Vagina (tissue), 2 donors: Measurements from ENCODE around the gene MTMR4. TPM values are rescaled to one million over a fixed set of nuclear protein-coding genes. Genes with fewer than 3 reads are reported as not detected.
A peak's percentile ranks its signal among the peaks of the same experiment; 100 is the strongest.
"Not testable (repeated sequence)": the region's sequence is repeated elsewhere in the genome, so short reads cannot be mapped to it uniquely, and the experiment has no call there.

Experiments
- DNase-seq, 2 donors: peaks; one replicate each; pipeline ENCODE4 v3.0.0-alpha.2; 2017; ENCODE audit errors: extremely low spot score in 2 of 2
- H3K27ac ChIP-seq: fragments of 200-600 bp; sonication (generic); one replicate; pipeline ENCODE4 v1.5.1; 2019
- H3K27me3 ChIP-seq: fragments of 200-600 bp; sonication (generic); one replicate; pipeline ENCODE4 v1.5.1; 2019
- H3K36me3 ChIP-seq, 2 donors: fragments of 200-600 bp; sonication (generic); one replicate each; pipeline ENCODE4 v1.5.1; 2017 to 2019
- H3K4me1 ChIP-seq: fragments of 200-600 bp; sonication (generic); one replicate; pipeline ENCODE4 v1.5.1; 2019
- H3K4me3 ChIP-seq, 2 donors: fragments of 200-600 bp; sonication (generic); 1 replicate in 1 of 2; 2 replicates in 1 of 2; pipeline ENCODE4 v1.5.1; 2016 to 2019
- H3K9me3 ChIP-seq: fragments of 200-600 bp; sonication (generic); one replicate; pipeline ENCODE4 v1.5.1; 2019
- POLR2A ChIP-seq, 2 donors: fragments of 450-650 bp; IDR thresholded peaks; one replicate each; pipeline ENCODE4 v1.6.1; 2017; ENCODE audit warnings: antibody characterized with exemption in 2 of 2, mild to moderate bottlenecking in 2 of 2, moderate library complexity in 2 of 2
- POLR2AphosphoS5 ChIP-seq, 2 donors: sonication (generic); formaldehyde crosslinking; IDR thresholded peaks; one replicate each; pipeline ENCODE4 v1.9.0; 2017; ENCODE audit warnings: antibody characterized with exemption in 2 of 2, mild to moderate bottlenecking in 2 of 2, low read depth in 1 of 2; ENCODE audit not compliant: insufficient read depth in 1 of 2
- intact Hi-C: fragments of 100-400 bp; cut with DNase I; formaldehyde crosslinking; loops from one replicate; pipeline ENCODE4 v1.15.1; 2023
- total RNA-seq: library from RNA; depleted of rRNA; stranded (reverse); fragments of >200 nt; gene quantifications from one replicate; pipeline ENCODE4 v1.2.3, GENCODE V29; 2016
- TF ChIP-seq, protein P1 (sequence below), 3 experiments: fragments of 450-650 bp in 2 of 3; fragments of 200-600 bp in 1 of 3; sonication (generic) in 1 of 3; IDR thresholded peaks; one replicate each; pipeline ENCODE4 v1.5.1; 2017 to 2019; ENCODE audit warnings: antibody characterized with exemption in 3 of 3, mild to moderate bottlenecking in 2 of 3, moderate library complexity in 2 of 3

The MTMR4 gene
- total RNA-seq, result 15.7 TPM

DNA sequence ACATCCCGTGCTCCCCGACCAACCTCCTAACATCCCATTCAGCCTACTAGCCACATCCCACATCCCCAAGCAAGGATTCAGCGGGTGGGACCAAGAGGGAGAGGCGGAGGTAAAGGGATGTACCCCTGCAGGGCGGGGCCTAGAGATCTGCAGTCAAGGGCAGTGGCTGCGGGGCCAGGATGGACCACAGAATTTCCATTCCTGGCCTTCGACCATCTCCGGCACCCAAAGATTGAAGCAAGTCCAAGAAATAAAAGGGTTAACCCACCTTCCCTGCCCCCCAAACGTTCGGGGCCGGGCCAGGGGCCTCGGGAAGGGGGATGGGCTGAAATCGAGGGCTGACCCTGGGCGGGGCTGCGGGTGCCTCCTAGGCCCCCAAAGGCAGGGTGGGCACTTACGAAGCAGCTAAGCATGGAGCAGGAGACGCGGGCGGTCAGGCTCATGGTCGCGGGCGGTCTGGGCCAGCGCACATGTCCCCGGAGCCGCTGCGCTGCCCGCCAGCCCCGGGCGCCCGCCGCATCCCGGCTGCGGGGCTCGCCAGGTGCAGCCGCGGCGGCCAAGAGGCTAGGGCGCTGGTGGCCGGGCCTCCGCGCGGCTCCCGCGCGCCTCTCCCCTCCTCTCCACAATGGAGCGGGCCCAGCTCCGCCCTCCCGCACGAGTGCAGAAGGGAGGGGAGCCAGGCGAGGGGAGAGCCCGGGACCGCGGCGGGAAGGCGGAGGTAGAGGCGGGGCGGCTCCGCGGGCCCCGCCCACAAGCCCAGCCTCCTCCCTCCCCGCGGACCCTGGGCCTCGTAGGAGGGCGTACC, at the start of gene MTMR4:
TSS of gene MTMR4 (minus strand) at position 674 of the 805 bp plus-strand sequence. CDS start at position 443, 231 bp downstream.
- intact Hi-C loops, result no loop called here
- peak in 1 of 2 donors; percentile 87 for DNase-seq
- peaks cover 3 to 34% of the 10 kb centered on the region in 2 donors for H3K36me3 ChIP-seq
- H3K27ac ChIP-seq, result peak within 1 kb of the TSS; percentile 84
- no peaks in the 10 kb centered on the region for H3K27me3 ChIP-seq
- TF ChIP-seq POLR2AphosphoS5 (IDR thresholded peaks at IDR 0.05; ENCODE audit: insufficient read depth in 1 of 2, low read depth in 1 of 2), result peak; percentile 40 to 52
- TF ChIP-seq POLR2A (IDR thresholded peaks at IDR 0.05), result peak in 1 of 2 donors; percentile 21
- TF ChIP-seq, protein P1, sequence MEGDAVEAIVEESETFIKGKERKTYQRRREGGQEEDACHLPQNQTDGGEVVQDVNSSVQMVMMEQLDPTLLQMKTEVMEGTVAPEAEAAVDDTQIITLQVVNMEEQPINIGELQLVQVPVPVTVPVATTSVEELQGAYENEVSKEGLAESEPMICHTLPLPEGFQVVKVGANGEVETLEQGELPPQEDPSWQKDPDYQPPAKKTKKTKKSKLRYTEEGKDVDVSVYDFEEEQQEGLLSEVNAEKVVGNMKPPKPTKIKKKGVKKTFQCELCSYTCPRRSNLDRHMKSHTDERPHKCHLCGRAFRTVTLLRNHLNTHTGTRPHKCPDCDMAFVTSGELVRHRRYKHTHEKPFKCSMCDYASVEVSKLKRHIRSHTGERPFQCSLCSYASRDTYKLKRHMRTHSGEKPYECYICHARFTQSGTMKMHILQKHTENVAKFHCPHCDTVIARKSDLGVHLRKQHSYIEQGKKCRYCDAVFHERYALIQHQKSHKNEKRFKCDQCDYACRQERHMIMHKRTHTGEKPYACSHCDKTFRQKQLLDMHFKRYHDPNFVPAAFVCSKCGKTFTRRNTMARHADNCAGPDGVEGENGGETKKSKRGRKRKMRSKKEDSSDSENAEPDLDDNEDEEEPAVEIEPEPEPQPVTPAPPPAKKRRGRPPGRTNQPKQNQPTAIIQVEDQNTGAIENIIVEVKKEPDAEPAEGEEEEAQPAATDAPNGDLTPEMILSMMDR (IDR thresholded peaks at IDR 0.05), result no peak
- H3K4me1 ChIP-seq, result peaks cover 48% of the 10 kb centered on the region
- H3K9me3 ChIP-seq, result no peaks in the 10 kb centered on the region
- peak within 1 kb of the TSS; percentile 67 to 90 for H3K4me3 ChIP-seq

DNA sequence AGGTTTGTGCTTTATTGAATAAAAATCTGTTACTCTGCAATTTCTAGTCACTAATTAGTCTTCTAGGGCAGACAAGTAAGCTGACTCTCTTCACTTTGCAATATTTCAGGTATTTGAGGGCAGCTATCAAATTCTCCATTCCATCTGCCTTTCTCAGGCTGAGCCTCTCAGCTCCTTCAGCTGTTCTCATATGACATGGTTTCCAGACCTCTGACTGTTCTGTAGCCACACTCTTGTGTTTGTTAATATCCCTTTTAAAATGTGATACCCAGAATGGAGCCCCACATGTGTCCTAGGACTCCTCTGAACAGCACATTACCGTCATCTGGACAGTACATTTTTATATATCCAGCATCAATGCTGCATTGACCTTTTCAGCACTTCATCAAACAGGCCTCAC, 46.1 kb upstream of the MTMR4 start:
- intact Hi-C loops, result no loop called here
- no peaks in the 10 kb centered on the region for H3K4me1 ChIP-seq
- no peak overlapping the region for H3K27ac ChIP-seq
- no peak for TF ChIP-seq POLR2A (IDR thresholded peaks at IDR 0.05)
- TF ChIP-seq, protein P1 (IDR thresholded peaks at IDR 0.05), result no peak
- no peak for TF ChIP-seq POLR2AphosphoS5 (IDR thresholded peaks at IDR 0.05; ENCODE audit: insufficient read depth in 1 of 2, low read depth in 1 of 2)
- no peaks in the 10 kb centered on the region for H3K36me3 ChIP-seq
- H3K9me3 ChIP-seq, result no peaks in the 10 kb centered on the region
- no peak overlapping the region for H3K4me3 ChIP-seq
- H3K27me3 ChIP-seq, result no peaks in the 10 kb centered on the region
- no peak for DNase-seq

DNA sequence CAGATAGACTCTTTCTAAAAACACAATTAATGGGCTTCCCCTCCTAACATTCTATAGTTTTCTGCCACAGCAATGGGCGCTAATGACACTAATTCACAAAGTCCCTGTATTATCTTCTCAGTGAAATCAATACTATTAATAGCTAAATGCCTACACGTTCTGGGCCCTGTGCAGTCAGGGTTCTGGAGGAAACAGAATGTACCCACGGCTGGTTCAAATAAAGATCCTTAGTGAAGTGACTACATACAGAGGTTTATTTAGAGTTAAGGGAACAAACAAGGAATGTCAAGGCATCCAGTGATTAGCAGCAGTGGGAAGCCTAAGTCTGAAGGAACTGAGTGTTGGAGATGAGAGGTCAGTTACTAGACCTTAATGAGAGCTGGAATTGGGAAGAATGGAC, 43.5 kb upstream of the MTMR4 start:
- Histone ChIP-seq H3K36me3 (no peaks in the 10 kb centered on the region), H3K4me3 (no peak overlapping the region), H3K27me3 (no peaks in the 10 kb centered on the region), H3K4me1 (no peaks in the 10 kb centered on the region), H3K27ac (no peak overlapping the region), H3K9me3 (no peaks in the 10 kb centered on the region)
- intact Hi-C loops, result no loop called here
- DNase-seq, result no peak
- TF ChIP-seq, protein P1 (IDR thresholded peaks at IDR 0.05), result no peak
- TF ChIP-seq POLR2AphosphoS5 (IDR thresholded peaks at IDR 0.05; ENCODE audit: insufficient read depth in 1 of 2, low read depth in 1 of 2) (no peak), POLR2A (IDR thresholded peaks at IDR 0.05) (no peak)

DNA sequence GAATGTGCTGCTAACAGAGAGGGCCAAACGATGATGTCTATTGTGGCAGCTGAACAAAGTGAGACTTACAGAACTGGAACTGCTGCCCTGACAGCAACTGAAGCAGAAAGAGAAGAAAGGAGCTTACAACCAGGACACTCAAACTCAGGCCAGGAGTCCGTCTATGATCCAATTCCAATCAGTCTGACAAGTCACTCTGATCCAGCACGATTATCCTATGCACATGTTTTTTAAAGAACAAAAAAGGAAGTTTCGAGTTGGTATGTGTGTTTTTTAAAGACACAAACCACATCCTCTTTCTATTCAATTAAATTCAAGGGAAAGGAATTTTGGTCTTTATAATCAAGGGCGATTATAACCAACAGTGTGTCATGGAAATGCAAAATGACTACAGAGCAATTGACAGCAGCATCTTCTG, 42.4 kb upstream of the MTMR4 start:
- TF ChIP-seq, protein P1 (IDR thresholded peaks at IDR 0.05), result no peak
- TF ChIP-seq POLR2AphosphoS5 (IDR thresholded peaks at IDR 0.05; ENCODE audit: insufficient read depth in 1 of 2, low read depth in 1 of 2) (no peak), POLR2A (IDR thresholded peaks at IDR 0.05) (no peak)
- H3K4me1 ChIP-seq, result no peaks in the 10 kb centered on the region
- H3K4me3 ChIP-seq, result no peak overlapping the region
- no peak for DNase-seq
- intact Hi-C loops, result no loop called here
- H3K27ac ChIP-seq, result no peak overlapping the region
- no peaks in the 10 kb centered on the region for H3K9me3 ChIP-seq
- no peaks in the 10 kb centered on the region for H3K27me3 ChIP-seq
- no peaks in the 10 kb centered on the region for H3K36me3 ChIP-seq

DNA sequence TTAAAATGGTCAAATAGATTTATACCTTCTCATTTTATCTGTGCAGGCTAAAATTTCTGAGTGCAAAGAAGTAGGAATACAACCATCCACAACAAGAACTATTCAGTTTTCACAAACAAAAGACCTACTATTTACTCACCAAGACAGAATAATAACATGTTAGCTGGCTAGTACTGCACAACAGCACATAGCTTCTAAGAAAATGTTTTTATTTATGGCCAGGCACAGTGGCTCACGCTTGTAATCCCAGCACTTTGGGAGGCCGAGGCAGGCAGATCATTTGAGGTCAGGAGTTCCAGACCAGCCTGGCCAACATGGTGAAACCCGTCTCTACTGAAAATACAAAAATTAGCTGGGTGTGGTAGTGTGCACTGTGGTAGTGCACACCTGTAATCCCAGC, 40.7 kb upstream of the MTMR4 start:
- H3K4me3 ChIP-seq, H3K27ac ChIP-seq, H3K27me3 ChIP-seq, H3K9me3 ChIP-seq, H3K4me1 ChIP-seq, DNase-seq, H3K36me3 ChIP-seq, intact Hi-C loops: not testable (repeated sequence)
